ENCODE measurements around the gene TRANK1. TPM values are rescaled to one million over a fixed set of nuclear protein-coding genes. Genes with fewer than 3 reads are reported as not detected.
A peak's percentile ranks its signal among the peaks of the same experiment; 100 is the strongest.

Gene TRANK1
- total and polyA plus RNA-seq, 4 donors, result 2.9 to 40.0 (median 10.2) TPM

GRCh38 chr3:36941658-36942057 is 3.2 kb downstream of the TRANK1 start:
- H3K27me3 ChIP-seq (ENCODE audit: control insufficient read depth in 4 of 4, insufficient read depth in 4 of 4, low read length in 3 of 4), result no peaks in the 10 kb centered on the region
- no peak overlapping the region for H3K9ac ChIP-seq (ENCODE audit: low read depth in 1 of 2, low read length in 2 of 2)
- H3K4me3 ChIP-seq (ENCODE audit: low read depth in 1 of 3, low read length in 3 of 3), result no peak overlapping the region
- DNase-seq (ENCODE audit: low spot score), result no peak
- H3K27ac ChIP-seq (ENCODE audit: low read depth in 1 of 2, low read length in 2 of 2), result no peak overlapping the region
- peaks cover 9 to 13% (median 11%) of the 10 kb centered on the region in 4 donors for H3K4me1 ChIP-seq (ENCODE audit: control insufficient read depth in 4 of 4, insufficient read depth in 4 of 4, low read length in 3 of 4)
- H3K9me3 ChIP-seq (ENCODE audit: control insufficient read depth in 4 of 4, low read length in 3 of 4), result no peaks in the 10 kb centered on the region
- H3K36me3 ChIP-seq (ENCODE audit: control insufficient read depth in 4 of 4, insufficient read depth in 3 of 4, low read depth in 1 of 4, low read length in 3 of 4), result no peaks in the 10 kb centered on the region
- 64% methylated on average over 3 of the region's 3 CpGs for WGBS
- TF ChIP-seq EGR1 (IDR thresholded peaks at IDR 0.05; ENCODE audit: low read depth in 2 of 2) (no peak), NR2F2 (IDR thresholded peaks at IDR 0.05) (peak; percentile 56), RXRA (IDR thresholded peaks at IDR 0.05) (peak; percentile 60 to 61)

DNA sequence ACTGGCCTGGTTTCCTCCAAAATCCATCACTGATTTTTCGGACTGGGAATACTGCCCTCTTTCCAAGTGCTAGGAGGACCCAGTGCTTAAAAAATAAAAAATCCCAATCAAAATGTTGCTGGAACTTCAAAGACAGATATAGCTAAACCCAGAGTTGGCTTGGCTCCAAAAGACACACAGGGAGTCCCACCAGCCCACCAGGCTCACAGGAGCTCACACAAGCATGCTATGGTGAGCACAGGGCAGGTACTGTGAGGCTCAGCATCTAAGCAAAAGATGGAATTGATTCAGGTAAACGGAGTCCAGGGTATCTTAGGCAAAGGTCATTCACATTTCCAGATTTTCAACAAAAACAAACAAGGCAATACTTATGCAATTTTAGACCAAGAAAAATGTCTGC is 3.7 kb downstream of the TRANK1 start:
- Histone ChIP-seq H3K27ac (ENCODE audit: low read depth in 1 of 2, low read length in 2 of 2) (no peak overlapping the region), H3K4me3 (ENCODE audit: low read depth in 1 of 3, low read length in 3 of 3) (no peak overlapping the region), H3K9me3 (ENCODE audit: control insufficient read depth in 4 of 4, low read length in 3 of 4) (no peaks in the 10 kb centered on the region), H3K27me3 (ENCODE audit: control insufficient read depth in 4 of 4, insufficient read depth in 4 of 4, low read length in 3 of 4) (no peaks in the 10 kb centered on the region), H3K4me1 (ENCODE audit: control insufficient read depth in 4 of 4, insufficient read depth in 4 of 4, low read length in 3 of 4) (peaks cover 9 to 13% (median 11%) of the 10 kb centered on the region in 4 donors), H3K36me3 (ENCODE audit: control insufficient read depth in 4 of 4, insufficient read depth in 3 of 4, low read depth in 1 of 4, low read length in 3 of 4) (no peaks in the 10 kb centered on the region), H3K9ac (ENCODE audit: low read depth in 1 of 2, low read length in 2 of 2) (no peak overlapping the region)
- TF ChIP-seq RAD21 (IDR thresholded peaks at IDR 0.05), result no peak
- TF ChIP-seq RXRA (IDR thresholded peaks at IDR 0.05), result peak in 1 of 2 donors; percentile 23
- TF ChIP-seq YY1 (IDR thresholded peaks at IDR 0.05), result peak; percentile 13
- no peak for TF ChIP-seq EGR1 (IDR thresholded peaks at IDR 0.05; ENCODE audit: low read depth in 2 of 2)
- TF ChIP-seq TAF1 (conservative IDR thresholded peaks at IDR 0.05), result no peak
- TF ChIP-seq MAX (IDR thresholded peaks at IDR 0.05), result no peak
- TF ChIP-seq CTCF (IDR thresholded peaks at IDR 0.05; ENCODE audit: low read depth, low read length, missing input control), result no peak
- TF ChIP-seq HNF4G (IDR thresholded peaks at IDR 0.05), result no peak
- no peak for TF ChIP-seq FOXA2 (IDR thresholded peaks at IDR 0.05)
- TF ChIP-seq, protein P1, sequence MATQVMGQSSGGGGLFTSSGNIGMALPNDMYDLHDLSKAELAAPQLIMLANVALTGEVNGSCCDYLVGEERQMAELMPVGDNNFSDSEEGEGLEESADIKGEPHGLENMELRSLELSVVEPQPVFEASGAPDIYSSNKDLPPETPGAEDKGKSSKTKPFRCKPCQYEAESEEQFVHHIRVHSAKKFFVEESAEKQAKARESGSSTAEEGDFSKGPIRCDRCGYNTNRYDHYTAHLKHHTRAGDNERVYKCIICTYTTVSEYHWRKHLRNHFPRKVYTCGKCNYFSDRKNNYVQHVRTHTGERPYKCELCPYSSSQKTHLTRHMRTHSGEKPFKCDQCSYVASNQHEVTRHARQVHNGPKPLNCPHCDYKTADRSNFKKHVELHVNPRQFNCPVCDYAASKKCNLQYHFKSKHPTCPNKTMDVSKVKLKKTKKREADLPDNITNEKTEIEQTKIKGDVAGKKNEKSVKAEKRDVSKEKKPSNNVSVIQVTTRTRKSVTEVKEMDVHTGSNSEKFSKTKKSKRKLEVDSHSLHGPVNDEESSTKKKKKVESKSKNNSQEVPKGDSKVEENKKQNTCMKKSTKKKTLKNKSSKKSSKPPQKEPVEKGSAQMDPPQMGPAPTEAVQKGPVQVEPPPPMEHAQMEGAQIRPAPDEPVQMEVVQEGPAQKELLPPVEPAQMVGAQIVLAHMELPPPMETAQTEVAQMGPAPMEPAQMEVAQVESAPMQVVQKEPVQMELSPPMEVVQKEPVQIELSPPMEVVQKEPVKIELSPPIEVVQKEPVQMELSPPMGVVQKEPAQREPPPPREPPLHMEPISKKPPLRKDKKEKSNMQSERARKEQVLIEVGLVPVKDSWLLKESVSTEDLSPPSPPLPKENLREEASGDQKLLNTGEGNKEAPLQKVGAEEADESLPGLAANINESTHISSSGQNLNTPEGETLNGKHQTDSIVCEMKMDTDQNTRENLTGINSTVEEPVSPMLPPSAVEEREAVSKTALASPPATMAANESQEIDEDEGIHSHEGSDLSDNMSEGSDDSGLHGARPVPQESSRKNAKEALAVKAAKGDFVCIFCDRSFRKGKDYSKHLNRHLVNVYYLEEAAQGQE (IDR thresholded peaks at IDR 0.05), result no peak
- no peak for TF ChIP-seq ZBTB33 (IDR thresholded peaks at IDR 0.05)
- no peak for TF ChIP-seq JUND (IDR thresholded peaks at IDR 0.05)
- TF ChIP-seq HNF4A (conservative IDR thresholded peaks at IDR 0.05), result peak in 1 of 2 donors; percentile 19
- TF ChIP-seq ATF3 (IDR thresholded peaks at IDR 0.05), result no peak
- 66% methylated on average over 2 of the region's 2 CpGs for WGBS
- no peak for DNase-seq (ENCODE audit: low spot score)
